Transverse colon (tissue), 3 donors: ENCODE results near the gene ETHE1.

ENCODE experiments used
- POLR2A ChIP-seq: fragments of 450-650 bp; IDR thresholded peaks from one replicate; pipeline ENCODE4 v1.6.1; 2016; ENCODE audit warnings: antibody characterized with exemption, mild to moderate bottlenecking, moderate library complexity
- TF ChIP-seq, protein P1 (sequence below), 5 experiments: fragments of 200-600 bp in 3 of 5; fragments of 450-650 bp in 2 of 5; sonication (generic) in 3 of 5; IDR thresholded peaks; 1 replicate in 2 of 5; 2 replicates in 3 of 5; pipeline ENCODE4 v1.5.1; 2016 to 2017; ENCODE audit warnings: antibody characterized with exemption in 5 of 5, inconsistent platforms in 3 of 5, mild to moderate bottlenecking in 2 of 5, moderate library complexity in 1 of 5

DNA sequence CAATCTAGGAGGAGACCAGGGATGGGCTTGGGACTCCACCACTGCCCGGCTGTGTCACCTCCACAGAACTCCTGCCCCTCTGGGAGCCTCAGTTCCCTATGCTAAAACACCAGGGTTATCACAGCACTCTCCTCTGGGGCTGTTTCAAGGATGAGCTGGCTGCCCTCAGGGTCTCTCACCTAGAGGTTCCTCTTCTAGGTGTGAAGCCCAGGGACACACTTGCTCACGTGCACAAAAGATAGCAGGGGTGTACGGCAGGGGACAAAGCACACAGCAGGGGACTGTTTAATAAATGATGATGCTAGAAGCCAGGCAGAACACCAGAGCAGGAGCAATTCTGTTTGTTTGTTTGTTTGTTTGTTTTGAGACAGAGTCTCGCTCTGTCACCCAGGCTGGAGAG lies 44.8 kb downstream of the ETHE1 start:
- TF ChIP-seq, protein P1, sequence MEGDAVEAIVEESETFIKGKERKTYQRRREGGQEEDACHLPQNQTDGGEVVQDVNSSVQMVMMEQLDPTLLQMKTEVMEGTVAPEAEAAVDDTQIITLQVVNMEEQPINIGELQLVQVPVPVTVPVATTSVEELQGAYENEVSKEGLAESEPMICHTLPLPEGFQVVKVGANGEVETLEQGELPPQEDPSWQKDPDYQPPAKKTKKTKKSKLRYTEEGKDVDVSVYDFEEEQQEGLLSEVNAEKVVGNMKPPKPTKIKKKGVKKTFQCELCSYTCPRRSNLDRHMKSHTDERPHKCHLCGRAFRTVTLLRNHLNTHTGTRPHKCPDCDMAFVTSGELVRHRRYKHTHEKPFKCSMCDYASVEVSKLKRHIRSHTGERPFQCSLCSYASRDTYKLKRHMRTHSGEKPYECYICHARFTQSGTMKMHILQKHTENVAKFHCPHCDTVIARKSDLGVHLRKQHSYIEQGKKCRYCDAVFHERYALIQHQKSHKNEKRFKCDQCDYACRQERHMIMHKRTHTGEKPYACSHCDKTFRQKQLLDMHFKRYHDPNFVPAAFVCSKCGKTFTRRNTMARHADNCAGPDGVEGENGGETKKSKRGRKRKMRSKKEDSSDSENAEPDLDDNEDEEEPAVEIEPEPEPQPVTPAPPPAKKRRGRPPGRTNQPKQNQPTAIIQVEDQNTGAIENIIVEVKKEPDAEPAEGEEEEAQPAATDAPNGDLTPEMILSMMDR (IDR thresholded peaks at IDR 0.05), result no peak
- TF ChIP-seq POLR2A, result no peak
